Activated CD8-positive, alpha-beta T cell treated with anti-CD3 and anti-CD28 coated beads, Interleukin-2, amount 10 ng/mL, durations not matched to agents 7 days and 5 days (primary cell): ENCODE results near the gene CMKLR1. TPM values are rescaled to one million over a fixed set of nuclear protein-coding genes. Genes with fewer than 3 reads are reported as not detected.

Experiments
- ATAC-seq: fragments of 150-1000 bp; cut with Tn5 transposase; one replicate; pipeline ENCODE4 v1.10.0; 2021; ENCODE audit warnings: moderate library complexity
- CTCF ChIA-PET: fragments of 350-600 bp; sonication (Branson Sonifier 250); formaldehyde crosslinking; loops from one replicate; lab custom pipeline; 2021; ENCODE audit warnings: antibody characterized with exemption; lab: Charles Lee
- POLR2A ChIA-PET: fragments of 350-600 bp; sonication (Branson Sonifier 250); formaldehyde crosslinking; loops from one replicate; lab custom pipeline; 2021; ENCODE audit warnings: antibody characterized with exemption; lab: Charles Lee
- DNase-seq: peaks from one replicate; pipeline ENCODE4 v3.0.0-alpha.2; 2020
- H3K27ac Mint-ChIP-seq: one replicate; pipeline ENCODE4 v1.8.0; 2021; ENCODE audit warnings: mild to moderate bottlenecking, mixed read lengths
- H3K27me3 Mint-ChIP-seq: one replicate; pipeline ENCODE4 v1.8.0; 2021; ENCODE audit warnings: low read depth, mixed read lengths
- H3K36me3 Mint-ChIP-seq: one replicate; pipeline ENCODE4 v1.8.0; 2021; ENCODE audit warnings: low read depth, mixed read lengths
- H3K4me1 Mint-ChIP-seq: one replicate; pipeline ENCODE4 v1.8.0; 2021; ENCODE audit warnings: low read depth, mixed read lengths
- H3K4me3 Mint-ChIP-seq: one replicate; pipeline ENCODE4 v1.8.0; 2021; ENCODE audit warnings: mild to moderate bottlenecking, mixed read lengths
- H3K9me3 Mint-ChIP-seq: one replicate; pipeline ENCODE4 v1.8.0; 2022; ENCODE audit warnings: mixed read lengths; ENCODE audit not compliant: insufficient read depth
- total RNA-seq, 2 experiments: library from RNA; stranded (reverse); gene quantifications; one replicate each; pipeline ENCODE4 v1.2.3, GENCODE V29; 2021

Gene CMKLR1
- total RNA-seq, 2 experiments from 2014 or later = 0.08 TPM; not detected in 1

- H3K4me1 Mint-ChIP-seq = peaks cover 76% of the 10 kb centered on the region
These were observed 27.5 kb downstream of the CMKLR1 start for GRCh38 chr12:108311605-108312004.

GRCh38 chr12:108310489-108310888 is 28.6 kb downstream of the CMKLR1 start:
- H3K4me1 Mint-ChIP-seq = peaks cover 76% of the 10 kb centered on the region
- no peak overlapping the region for H3K27ac Mint-ChIP-seq
- ATAC-seq (no peak), DNase-seq (no peak)
- ChIA-PET CTCF (no interaction called here), POLR2A (no interaction called here)
- no peaks in the 10 kb centered on the region for H3K9me3 Mint-ChIP-seq
- H3K36me3 Mint-ChIP-seq = peaks cover 2% of the 10 kb centered on the region
- no peaks in the 10 kb centered on the region for H3K27me3 Mint-ChIP-seq
- no peak overlapping the region for H3K4me3 Mint-ChIP-seq

More at GRCh38 chr12:108311605-108312004, 27.5 kb downstream of the CMKLR1 start:
- H3K36me3 Mint-ChIP-seq = peaks cover 2% of the 10 kb centered on the region
- ATAC-seq (no peak), DNase-seq (no peak)
- no peak overlapping the region for H3K4me3 Mint-ChIP-seq
- ChIA-PET POLR2A (no interaction called here), CTCF (no interaction called here)
- H3K27me3 Mint-ChIP-seq = no peaks in the 10 kb centered on the region
- no peaks in the 10 kb centered on the region for H3K9me3 Mint-ChIP-seq
- peak overlapping the region; percentile 96 for H3K27ac Mint-ChIP-seq

- DNase-seq (no peak), ATAC-seq (no peak)
- ChIA-PET CTCF (no interaction called here), POLR2A (interaction anchor here (0.6 kb wide), 1 partner anchor 1856 kb away, joined by 3 read pairs; no protein-coding TSS in a partner anchor)
- Mint-ChIP-seq H3K27me3 (peaks cover under 1% of the 10 kb centered on the region), H3K4me1 (peaks cover 76% of the 10 kb centered on the region), H3K27ac (no peak overlapping the region), H3K9me3 (no peaks in the 10 kb centered on the region), H3K36me3 (peaks cover 2% of the 10 kb centered on the region), H3K4me3 (no peak overlapping the region)
These were observed 29.3 kb downstream of the CMKLR1 start for GRCh38 chr12:108309674-108310312.

- H3K27ac Mint-ChIP-seq = peak overlapping the region; percentile 9
- no peaks in the 10 kb centered on the region for H3K9me3 Mint-ChIP-seq
- ATAC-seq = no peak
- no peak overlapping the region for H3K4me3 Mint-ChIP-seq
- POLR2A ChIA-PET = no interaction called here
- CTCF ChIA-PET = interaction anchor here (1.1 kb wide), 1 partner anchor 10 kb away, joined by 5 read pairs; no protein-coding TSS in a partner anchor
- H3K27me3 Mint-ChIP-seq = peaks cover 8% of the 10 kb centered on the region
- no peak for DNase-seq
- H3K36me3 Mint-ChIP-seq = no peaks in the 10 kb centered on the region
- H3K4me1 Mint-ChIP-seq = peaks cover 72% of the 10 kb centered on the region
These were observed 30.6 kb downstream of the CMKLR1 start for GRCh38 chr12:108308395-108309085.

- peak; percentile 53 for DNase-seq
- POLR2A ChIA-PET = interaction anchor here (1.1 kb wide), 1 partner anchor 622 kb away, joined by 3 read pairs; no protein-coding TSS in a partner anchor
- Mint-ChIP-seq H3K36me3 (no peaks in the 10 kb centered on the region), H3K4me3 (peak overlapping the region; percentile 11), H3K4me1 (peaks cover 64% of the 10 kb centered on the region), H3K9me3 (peaks cover 2% of the 10 kb centered on the region), H3K27me3 (peaks cover 8% of the 10 kb centered on the region), H3K27ac (peak overlapping the region; percentile 82)
- CTCF ChIA-PET = interaction anchor here (1.1 kb wide), 1 partner anchor 205 kb away, joined by 3 read pairs; no protein-coding TSS in a partner anchor
- peak; percentile 62 for ATAC-seq
These were observed 32.1 kb downstream of the CMKLR1 start for GRCh38 chr12:108307006-108307405.

GRCh38 chr12:108306506-108306905 is 32.6 kb downstream of the CMKLR1 start:
- Mint-ChIP-seq H3K27me3 (peaks cover 8% of the 10 kb centered on the region), H3K4me1 (peaks cover 66% of the 10 kb centered on the region), H3K9me3 (peaks cover 5% of the 10 kb centered on the region), H3K4me3 (no peak overlapping the region), H3K27ac (peak overlapping the region; percentile 82), H3K36me3 (peaks cover 1% of the 10 kb centered on the region)
- POLR2A ChIA-PET = interaction anchor here (1.1 kb wide), 1 partner anchor 621 kb away, joined by 3 read pairs; no protein-coding TSS in a partner anchor
- CTCF ChIA-PET = interaction anchor here (1.1 kb wide), 1 partner anchor 206 kb away, joined by 3 read pairs; no protein-coding TSS in a partner anchor
- ATAC-seq (peak; percentile 14), DNase-seq (no peak)

- H3K27ac Mint-ChIP-seq = peak overlapping the region; percentile 82
- CTCF ChIA-PET = interaction anchor here (1.1 kb wide), 1 partner anchor 206 kb away, joined by 3 read pairs; no protein-coding TSS in a partner anchor
- peaks cover 5% of the 10 kb centered on the region for H3K9me3 Mint-ChIP-seq
- no peak overlapping the region for H3K4me3 Mint-ChIP-seq
- H3K36me3 Mint-ChIP-seq = peaks cover 1% of the 10 kb centered on the region
- ATAC-seq (peak; percentile 32), DNase-seq (no peak)
- peaks cover 70% of the 10 kb centered on the region for H3K4me1 Mint-ChIP-seq
- POLR2A ChIA-PET = no interaction called here
- H3K27me3 Mint-ChIP-seq = peaks cover 8% of the 10 kb centered on the region
These were observed 33.1 kb downstream of the CMKLR1 start for GRCh38 chr12:108305991-108306501.

GRCh38 chr12:108305520-108305919 is 33.6 kb downstream of the CMKLR1 start:
- ChIA-PET POLR2A (no interaction called here), CTCF (no interaction called here)
- H3K36me3 Mint-ChIP-seq = peaks cover 1% of the 10 kb centered on the region
- H3K4me1 Mint-ChIP-seq = peaks cover 72% of the 10 kb centered on the region
- peaks cover 5% of the 10 kb centered on the region for H3K9me3 Mint-ChIP-seq
- peak overlapping the region; percentile 82 for H3K27ac Mint-ChIP-seq
- no peak overlapping the region for H3K4me3 Mint-ChIP-seq
- DNase-seq (no peak), ATAC-seq (no peak)
- peaks cover 8% of the 10 kb centered on the region for H3K27me3 Mint-ChIP-seq

GRCh38 chr12:108304633-108305032 is 34.5 kb downstream of the CMKLR1 start:
- Mint-ChIP-seq H3K27ac (peak overlapping the region; percentile 71), H3K4me1 (peaks cover 79% of the 10 kb centered on the region), H3K27me3 (peaks cover 8% of the 10 kb centered on the region), H3K36me3 (peaks cover 1% of the 10 kb centered on the region), H3K9me3 (peaks cover 5% of the 10 kb centered on the region), H3K4me3 (no peak overlapping the region)
- DNase-seq = no peak
- POLR2A ChIA-PET = no interaction called here
- CTCF ChIA-PET = no interaction called here
- ATAC-seq = no peak

GRCh38 chr12:108303703-108304102 is 35.4 kb downstream of the CMKLR1 start:
- Mint-ChIP-seq H3K36me3 (peaks cover 1% of the 10 kb centered on the region), H3K27me3 (peaks cover 8% of the 10 kb centered on the region), H3K4me3 (no peak overlapping the region), H3K4me1 (peaks cover 83% of the 10 kb centered on the region), H3K9me3 (peaks cover 5% of the 10 kb centered on the region), H3K27ac (no peak overlapping the region)
- ATAC-seq (no peak), DNase-seq (no peak)
- ChIA-PET CTCF (no interaction called here), POLR2A (no interaction called here)

GRCh38 chr12:108302403-108303311 is 36.5 kb downstream of the CMKLR1 start:
- DNase-seq (no peak), ATAC-seq (no peak)
- CTCF ChIA-PET = no interaction called here
- Mint-ChIP-seq H3K4me3 (no peak overlapping the region), H3K36me3 (peaks cover 1% of the 10 kb centered on the region), H3K27me3 (peaks cover 8% of the 10 kb centered on the region), H3K9me3 (peaks cover 5% of the 10 kb centered on the region), H3K4me1 (peaks cover 83% of the 10 kb centered on the region), H3K27ac (no peak overlapping the region)
- POLR2A ChIA-PET = no interaction called here
